ENCODE results near the gene PDE6D.

GRCh38 chr2:231683292-231684235, 97.5 kb downstream of the PDE6D start:
- TF ChIP-seq FOXM1 (IDR thresholded peaks at IDR 0.05; ENCODE audit: borderline replicate concordance, low read depth): no peak
- TF ChIP-seq MAX (IDR thresholded peaks at IDR 0.05): no peak
- TF ChIP-seq TAF1 (IDR thresholded peaks at IDR 0.05; ENCODE audit: low read depth): no peak
- no peak for TF ChIP-seq REST (IDR thresholded peaks at IDR 0.05; ENCODE audit: low read depth)
- TF ChIP-seq CEBPB (IDR thresholded peaks at IDR 0.05): no peak

Measured in Ishikawa (cell line).